ENCODE results near the gene GLRB.

The GLRB gene

GRCh38 chr4:157099506-157099905 is 23.6 kb downstream of the GLRB start:
- Histone ChIP-seq H2BK15ac (replicated peaks; ENCODE audit: low read depth) (no peak overlapping the region), H3K18ac (ENCODE audit: low read length) (no peak overlapping the region), H2BK120ac (ENCODE audit: low read depth, low read length) (no peak overlapping the region), H3K23ac (ENCODE audit: low read length) (no peak overlapping the region), H3K79me2 (ENCODE audit: control insufficient read depth, insufficient read depth, low read length) (no peaks in the 10 kb centered on the region), H3K36me3 (ENCODE audit: control insufficient read depth, insufficient read depth, low read length) (no peaks in the 10 kb centered on the region), H2BK5ac (ENCODE audit: low read length) (no peak overlapping the region), H3K79me1 (ENCODE audit: low read length) (no peaks in the 10 kb centered on the region), H3K27me3 (ENCODE audit: insufficient read depth, low read length, poor library complexity) (no peaks in the 10 kb centered on the region), H3K4me3 (ENCODE audit: low read length) (no peak overlapping the region), H4K5ac (ENCODE audit: low read length) (no peak overlapping the region), H3K4ac (ENCODE audit: low read depth, low read length) (no peak overlapping the region), H3K9ac (ENCODE audit: low read length) (no peak overlapping the region), H3K4me1 (ENCODE audit: control insufficient read depth, low read depth, low read length) (no peaks in the 10 kb centered on the region), H2AK5ac (ENCODE audit: low read length) (no peak overlapping the region), H4K8ac (ENCODE audit: low read depth, low read length) (no peak overlapping the region), H3K27ac (ENCODE audit: low read depth, low read length) (no peak overlapping the region), H3K56ac (ENCODE audit: low read length) (no peak overlapping the region), H3K4me2 (ENCODE audit: low read length) (no peak overlapping the region)
- DNase-seq = no peak
- no CpG with 5 or more reads among the region's 4 CpGs for WGBS (ENCODE audit: extremely low coverage, insufficient coverage, low lambda C conversion rate)

GRCh38 chr4:157104541-157104940 is 28.6 kb downstream of the GLRB start:
- no peak overlapping the region for H4K8ac ChIP-seq (ENCODE audit: low read depth, low read length)
- WGBS (ENCODE audit: extremely low coverage, insufficient coverage, low lambda C conversion rate) = no CpG with 5 or more reads among the region's 1 CpG

GRCh38 chr4:157114671-157115070 is 38.7 kb downstream of the GLRB start:
- H3K79me2 ChIP-seq (ENCODE audit: control insufficient read depth, insufficient read depth, low read length) = no peaks in the 10 kb centered on the region
- peak; percentile 8 for DNase-seq
- H4K5ac ChIP-seq (ENCODE audit: low read length) = no peak overlapping the region
- H2AK5ac ChIP-seq (ENCODE audit: low read length) = no peak overlapping the region
- no peak overlapping the region for H2BK120ac ChIP-seq (ENCODE audit: low read depth, low read length)
- no peak overlapping the region for H4K8ac ChIP-seq (ENCODE audit: low read depth, low read length)
- H3K18ac ChIP-seq (ENCODE audit: low read length) = no peak overlapping the region
- H3K79me1 ChIP-seq (ENCODE audit: low read length) = no peaks in the 10 kb centered on the region
- no peaks in the 10 kb centered on the region for H3K4me1 ChIP-seq (ENCODE audit: control insufficient read depth, low read depth, low read length)
- H3K56ac ChIP-seq (ENCODE audit: low read length) = no peak overlapping the region
- H2BK5ac ChIP-seq (ENCODE audit: low read length) = no peak overlapping the region
- no peak overlapping the region for H3K4me2 ChIP-seq (ENCODE audit: low read length)
- no CpG with 5 or more reads among the region's 6 CpGs for WGBS (ENCODE audit: extremely low coverage, insufficient coverage, low lambda C conversion rate)
- no peaks in the 10 kb centered on the region for H3K36me3 ChIP-seq (ENCODE audit: control insufficient read depth, insufficient read depth, low read length)
- no peak overlapping the region for H2BK15ac ChIP-seq (replicated peaks; ENCODE audit: low read depth)
- H3K4ac ChIP-seq (ENCODE audit: low read depth, low read length) = no peak overlapping the region
- H3K27me3 ChIP-seq (ENCODE audit: insufficient read depth, low read length, poor library complexity) = no peaks in the 10 kb centered on the region
- H3K4me3 ChIP-seq (ENCODE audit: low read length) = no peak overlapping the region
- H3K27ac ChIP-seq (ENCODE audit: low read depth, low read length) = no peak overlapping the region
- H3K23ac ChIP-seq (ENCODE audit: low read length) = no peak overlapping the region
- no peak overlapping the region for H3K9ac ChIP-seq (ENCODE audit: low read length)

More at GRCh38 chr4:157104541-157104940, 28.6 kb downstream of the GLRB start:
- Histone ChIP-seq H2AK5ac (ENCODE audit: low read length) (no peak overlapping the region), H3K79me2 (ENCODE audit: control insufficient read depth, insufficient read depth, low read length) (no peaks in the 10 kb centered on the region), H3K23ac (ENCODE audit: low read length) (no peak overlapping the region), H3K18ac (ENCODE audit: low read length) (no peak overlapping the region), H3K4ac (ENCODE audit: low read depth, low read length) (no peak overlapping the region), H3K4me3 (ENCODE audit: low read length) (no peak overlapping the region), H3K9ac (ENCODE audit: low read length) (no peak overlapping the region), H3K36me3 (ENCODE audit: control insufficient read depth, insufficient read depth, low read length) (no peaks in the 10 kb centered on the region), H3K27me3 (ENCODE audit: insufficient read depth, low read length, poor library complexity) (no peaks in the 10 kb centered on the region), H3K4me1 (ENCODE audit: control insufficient read depth, low read depth, low read length) (no peaks in the 10 kb centered on the region), H3K79me1 (ENCODE audit: low read length) (no peaks in the 10 kb centered on the region), H3K56ac (ENCODE audit: low read length) (no peak overlapping the region), H2BK5ac (ENCODE audit: low read length) (no peak overlapping the region), H4K5ac (ENCODE audit: low read length) (no peak overlapping the region), H2BK15ac (replicated peaks; ENCODE audit: low read depth) (no peak overlapping the region), H2BK120ac (ENCODE audit: low read depth, low read length) (no peak overlapping the region), H3K4me2 (ENCODE audit: low read length) (no peak overlapping the region), H3K27ac (ENCODE audit: low read depth, low read length) (no peak overlapping the region)
- DNase-seq = no peak

- Histone ChIP-seq H3K27me3 (ENCODE audit: insufficient read depth, low read length, poor library complexity) (no peaks in the 10 kb centered on the region), H2BK5ac (ENCODE audit: low read length) (no peak overlapping the region), H3K18ac (ENCODE audit: low read length) (no peak overlapping the region), H4K5ac (ENCODE audit: low read length) (no peak overlapping the region), H3K36me3 (ENCODE audit: control insufficient read depth, insufficient read depth, low read length) (no peaks in the 10 kb centered on the region), H3K56ac (ENCODE audit: low read length) (no peak overlapping the region), H2AK5ac (ENCODE audit: low read length) (no peak overlapping the region), H3K79me2 (ENCODE audit: control insufficient read depth, insufficient read depth, low read length) (no peaks in the 10 kb centered on the region), H3K4me2 (ENCODE audit: low read length) (no peak overlapping the region), H3K9ac (ENCODE audit: low read length) (no peak overlapping the region), H3K79me1 (ENCODE audit: low read length) (no peaks in the 10 kb centered on the region), H2BK120ac (ENCODE audit: low read depth, low read length) (no peak overlapping the region), H3K4me1 (ENCODE audit: control insufficient read depth, low read depth, low read length) (no peaks in the 10 kb centered on the region), H3K27ac (ENCODE audit: low read depth, low read length) (no peak overlapping the region), H4K8ac (ENCODE audit: low read depth, low read length) (no peak overlapping the region), H3K4ac (ENCODE audit: low read depth, low read length) (no peak overlapping the region), H2BK15ac (replicated peaks; ENCODE audit: low read depth) (no peak overlapping the region), H3K4me3 (ENCODE audit: low read length) (no peak overlapping the region), H3K23ac (ENCODE audit: low read length) (no peak overlapping the region)
- no CpG with 5 or more reads among the region's 3 CpGs for WGBS (ENCODE audit: extremely low coverage, insufficient coverage, low lambda C conversion rate)
- DNase-seq = peak; percentile 14
These were observed 39.8 kb downstream of the GLRB start for GRCh38 chr4:157115613-157116335.

- Histone ChIP-seq H3K27ac (ENCODE audit: low read depth, low read length) (no peak overlapping the region), H4K8ac (ENCODE audit: low read depth, low read length) (no peak overlapping the region), H3K27me3 (ENCODE audit: insufficient read depth, low read length, poor library complexity) (no peaks in the 10 kb centered on the region), H3K23ac (ENCODE audit: low read length) (no peak overlapping the region), H3K56ac (ENCODE audit: low read length) (no peak overlapping the region), H2BK120ac (ENCODE audit: low read depth, low read length) (no peak overlapping the region), H3K4ac (ENCODE audit: low read depth, low read length) (no peak overlapping the region), H2AK5ac (ENCODE audit: low read length) (no peak overlapping the region), H3K18ac (ENCODE audit: low read length) (no peak overlapping the region), H3K79me2 (ENCODE audit: control insufficient read depth, insufficient read depth, low read length) (no peaks in the 10 kb centered on the region), H2BK15ac (replicated peaks; ENCODE audit: low read depth) (no peak overlapping the region), H3K9ac (ENCODE audit: low read length) (no peak overlapping the region), H3K36me3 (ENCODE audit: control insufficient read depth, insufficient read depth, low read length) (no peaks in the 10 kb centered on the region), H3K4me2 (ENCODE audit: low read length) (no peak overlapping the region), H4K5ac (ENCODE audit: low read length) (no peak overlapping the region), H2BK5ac (ENCODE audit: low read length) (no peak overlapping the region), H3K4me3 (ENCODE audit: low read length) (no peak overlapping the region), H3K79me1 (ENCODE audit: low read length) (no peaks in the 10 kb centered on the region), H3K4me1 (ENCODE audit: control insufficient read depth, low read depth, low read length) (no peaks in the 10 kb centered on the region)
- no peak for DNase-seq
- WGBS (ENCODE audit: extremely low coverage, insufficient coverage, low lambda C conversion rate) = no CpG with 5 or more reads among the region's 2 CpGs
These were observed 45.5 kb downstream of the GLRB start for GRCh38 chr4:157121401-157121800.

- no peak overlapping the region for H2AK5ac ChIP-seq (ENCODE audit: low read length)
- H4K5ac ChIP-seq (ENCODE audit: low read length) = no peak overlapping the region
- H3K27me3 ChIP-seq (ENCODE audit: insufficient read depth, low read length, poor library complexity) = no peaks in the 10 kb centered on the region
- no peak overlapping the region for H3K4me2 ChIP-seq (ENCODE audit: low read length)
- no peak overlapping the region for H3K4ac ChIP-seq (ENCODE audit: low read depth, low read length)
- H3K79me1 ChIP-seq (ENCODE audit: low read length) = no peaks in the 10 kb centered on the region
- H3K9ac ChIP-seq (ENCODE audit: low read length) = no peak overlapping the region
- no peaks in the 10 kb centered on the region for H3K4me1 ChIP-seq (ENCODE audit: control insufficient read depth, low read depth, low read length)
- H4K8ac ChIP-seq (ENCODE audit: low read depth, low read length) = no peak overlapping the region
- DNase-seq = peak; percentile 45
- no peak overlapping the region for H3K56ac ChIP-seq (ENCODE audit: low read length)
- H3K36me3 ChIP-seq (ENCODE audit: control insufficient read depth, insufficient read depth, low read length) = no peaks in the 10 kb centered on the region
- no peak overlapping the region for H3K4me3 ChIP-seq (ENCODE audit: low read length)
- no peaks in the 10 kb centered on the region for H3K79me2 ChIP-seq (ENCODE audit: control insufficient read depth, insufficient read depth, low read length)
- H3K23ac ChIP-seq (ENCODE audit: low read length) = no peak overlapping the region
- no peak overlapping the region for H3K18ac ChIP-seq (ENCODE audit: low read length)
- WGBS (ENCODE audit: extremely low coverage, insufficient coverage, low lambda C conversion rate) = no CpG with 5 or more reads among the region's 2 CpGs
- H3K27ac ChIP-seq (ENCODE audit: low read depth, low read length) = no peak overlapping the region
- no peak overlapping the region for H2BK120ac ChIP-seq (ENCODE audit: low read depth, low read length)
- no peak overlapping the region for H2BK15ac ChIP-seq (replicated peaks; ENCODE audit: low read depth)
- H2BK5ac ChIP-seq (ENCODE audit: low read length) = no peak overlapping the region
These were observed 51.6 kb downstream of the GLRB start for GRCh38 chr4:157127571-157127970.
